Caco-2 (cell line): ENCODE measurements around the gene PRAF2. TPM values are rescaled to one million over a fixed set of nuclear protein-coding genes. Genes with fewer than 3 reads are reported as not detected.

ENCODE experiments used
- BruUV-seq: library from RNA; stranded (reverse); fragments of 400-500 nt; replicated peaks from 2 replicates; lab custom pipeline; 2021; lab: Mats Ljungman, UMichigan
- CTCF ChIA-PET: fragments of 300-600 bp; sonication (Branson Sonifier 250); formaldehyde crosslinking; loops from one replicate; lab custom pipeline; 2022; ENCODE audit warnings: antibody characterized with exemption; lab: Charles Lee
- POLR2A ChIA-PET: fragments of 300-600 bp; sonication (Branson Sonifier 250); formaldehyde crosslinking; loops from one replicate; lab custom pipeline; 2022; ENCODE audit warnings: antibody characterized with exemption; lab: Charles Lee
- DNase-seq, 2 experiments: peaks; one replicate each; pipeline versions ENCODE4 v3.0.0 to v3.0.0-alpha.2; 2020 to 2022
- H3K27me3 ChIP-seq: replicated peaks from 2 replicates; pipeline ENCODE4 v1.6.0; 2011; ENCODE audit warnings: low read length; ENCODE audit not compliant: control insufficient read depth, insufficient read depth
- H3K36me3 ChIP-seq: 2 replicates; pipeline ENCODE4 v1.5.1; 2011; ENCODE audit warnings: low read length; ENCODE audit not compliant: control insufficient read depth, insufficient read depth
- H3K4me1 ChIP-seq: fragments of 250-450 bp; sonication (Bioruptor Pico); 2 replicates; pipeline ENCODE4 v1.5.1; 2020; ENCODE audit warnings: mild to moderate bottlenecking
- H3K4me3 ChIP-seq: 2 replicates; pipeline ENCODE4 v1.5.1; 2011; ENCODE audit warnings: low read depth, mild to moderate bottlenecking, control low read depth, low read length
- H3K9me3 ChIP-seq: fragments of 250-450 bp; sonication (Bioruptor Pico); 2 replicates; pipeline ENCODE4 v1.5.1; 2020; ENCODE audit warnings: mild to moderate bottlenecking, moderate library complexity
- H3K27ac Mint-ChIP-seq: one replicate; pipeline ENCODE4 v1.8.0; 2022; ENCODE audit warnings: mixed read lengths; ENCODE audit not compliant: unreplicated experiment
- H3K27me3 Mint-ChIP-seq: one replicate; pipeline ENCODE4 v1.8.0; 2022; ENCODE audit warnings: mixed read lengths; ENCODE audit not compliant: insufficient read depth, unreplicated experiment
- H3K36me3 Mint-ChIP-seq: one replicate; pipeline ENCODE4 v1.8.0; 2022; ENCODE audit warnings: mild to moderate bottlenecking, mixed read lengths; ENCODE audit not compliant: insufficient read depth, unreplicated experiment
- H3K4me1 Mint-ChIP-seq: one replicate; pipeline ENCODE4 v1.8.0; 2022; ENCODE audit warnings: low read depth, mixed read lengths; ENCODE audit not compliant: unreplicated experiment
- H3K4me3 Mint-ChIP-seq: one replicate; pipeline ENCODE4 v1.8.0; 2022; ENCODE audit warnings: mild to moderate bottlenecking, moderate library complexity, mixed read lengths; ENCODE audit not compliant: unreplicated experiment
- H3K9me3 Mint-ChIP-seq: one replicate; pipeline ENCODE4 v1.8.0; 2022; ENCODE audit warnings: mixed read lengths; ENCODE audit not compliant: unreplicated experiment
- intact Hi-C: fragments of 100-400 bp; cut with micrococcal nuclease; formaldehyde crosslinking; loops from one replicate; pipeline ENCODE4 v1.10.0; 2022; ENCODE audit not compliant: unreplicated experiment
- total RNA-seq: library from RNA; stranded (reverse); gene quantifications from 2 replicates; pipeline ENCODE4 v1.2.3, GENCODE V29; 2022
- TF ChIP-seq, protein P1 (sequence below), 2 experiments: fragments of 200-600 bp in 1 of 2; IDR thresholded peaks; 1 replicate in 1 of 2; 2 replicates in 1 of 2; pipeline versions ENCODE4 v1.5.1 to v1.8.0; 2011 to 2022; ENCODE audit warnings: antibody characterized with exemption in 1 of 2, control low read depth in 1 of 2, inconsistent platforms in 1 of 2, low read depth in 1 of 2, low read length in 1 of 2, mild to moderate bottlenecking in 1 of 2, moderate library complexity in 1 of 2; ENCODE audit not compliant: insufficient read depth in 1 of 2, severe bottlenecking in 1 of 2, unreplicated experiment in 1 of 2

The PRAF2 gene
- total RNA-seq, 1 experiment from 2014 or later, result 5.4 TPM

DNA sequence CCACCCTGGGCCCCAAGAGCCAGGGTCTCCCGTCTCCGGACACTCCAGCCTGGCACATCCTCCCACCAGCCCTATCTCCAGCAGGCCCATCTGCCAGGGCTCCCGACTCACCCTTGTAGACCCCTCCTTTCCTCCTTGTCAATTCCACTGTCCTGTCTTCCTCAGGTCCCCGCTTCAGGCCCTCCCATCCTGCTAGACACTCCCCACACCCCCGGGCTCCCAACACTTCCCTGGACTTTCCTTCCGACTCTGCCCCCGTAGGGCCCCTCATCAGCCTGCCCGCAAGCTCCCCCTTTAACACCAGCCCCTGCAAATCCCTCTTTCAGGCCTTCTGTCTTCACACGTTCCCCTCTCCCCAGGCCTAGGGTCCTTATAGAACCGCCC, 1.1 kb downstream of the PRAF2 start:
- ChIA-PET CTCF (no interaction called here), POLR2A (interaction anchor here (0.7 kb wide), 1 partner anchor 19 kb away, joined by 3 read pairs; no protein-coding TSS in a partner anchor)
- H3K4me3 Mint-ChIP-seq, result peak overlapping the region; percentile 72
- peaks cover 17% of the 10 kb centered on the region for H3K36me3 Mint-ChIP-seq
- Histone ChIP-seq H3K27me3 (no peaks in the 10 kb centered on the region), H3K4me1 (no peaks in the 10 kb centered on the region), H3K9me3 (no peaks in the 10 kb centered on the region), H3K4me3 (no peak overlapping the region), H3K36me3 (no peaks in the 10 kb centered on the region)
- intact Hi-C loops, result no loop called here
- no TSS peak for BruUV-seq
- H3K27ac Mint-ChIP-seq, result no peak overlapping the region
- DNase-seq, result no peak
- H3K27me3 Mint-ChIP-seq, result no peaks in the 10 kb centered on the region
- H3K4me1 Mint-ChIP-seq, result peaks cover 9% of the 10 kb centered on the region
- TF ChIP-seq, protein P1, sequence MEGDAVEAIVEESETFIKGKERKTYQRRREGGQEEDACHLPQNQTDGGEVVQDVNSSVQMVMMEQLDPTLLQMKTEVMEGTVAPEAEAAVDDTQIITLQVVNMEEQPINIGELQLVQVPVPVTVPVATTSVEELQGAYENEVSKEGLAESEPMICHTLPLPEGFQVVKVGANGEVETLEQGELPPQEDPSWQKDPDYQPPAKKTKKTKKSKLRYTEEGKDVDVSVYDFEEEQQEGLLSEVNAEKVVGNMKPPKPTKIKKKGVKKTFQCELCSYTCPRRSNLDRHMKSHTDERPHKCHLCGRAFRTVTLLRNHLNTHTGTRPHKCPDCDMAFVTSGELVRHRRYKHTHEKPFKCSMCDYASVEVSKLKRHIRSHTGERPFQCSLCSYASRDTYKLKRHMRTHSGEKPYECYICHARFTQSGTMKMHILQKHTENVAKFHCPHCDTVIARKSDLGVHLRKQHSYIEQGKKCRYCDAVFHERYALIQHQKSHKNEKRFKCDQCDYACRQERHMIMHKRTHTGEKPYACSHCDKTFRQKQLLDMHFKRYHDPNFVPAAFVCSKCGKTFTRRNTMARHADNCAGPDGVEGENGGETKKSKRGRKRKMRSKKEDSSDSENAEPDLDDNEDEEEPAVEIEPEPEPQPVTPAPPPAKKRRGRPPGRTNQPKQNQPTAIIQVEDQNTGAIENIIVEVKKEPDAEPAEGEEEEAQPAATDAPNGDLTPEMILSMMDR (IDR thresholded peaks at IDR 0.05; ENCODE audit: insufficient read depth in 1 of 2, low read depth in 1 of 2, low read length in 1 of 2, severe bottlenecking in 1 of 2, unreplicated experiment in 1 of 2), result no peak
- H3K9me3 Mint-ChIP-seq, result no peaks in the 10 kb centered on the region

DNA sequence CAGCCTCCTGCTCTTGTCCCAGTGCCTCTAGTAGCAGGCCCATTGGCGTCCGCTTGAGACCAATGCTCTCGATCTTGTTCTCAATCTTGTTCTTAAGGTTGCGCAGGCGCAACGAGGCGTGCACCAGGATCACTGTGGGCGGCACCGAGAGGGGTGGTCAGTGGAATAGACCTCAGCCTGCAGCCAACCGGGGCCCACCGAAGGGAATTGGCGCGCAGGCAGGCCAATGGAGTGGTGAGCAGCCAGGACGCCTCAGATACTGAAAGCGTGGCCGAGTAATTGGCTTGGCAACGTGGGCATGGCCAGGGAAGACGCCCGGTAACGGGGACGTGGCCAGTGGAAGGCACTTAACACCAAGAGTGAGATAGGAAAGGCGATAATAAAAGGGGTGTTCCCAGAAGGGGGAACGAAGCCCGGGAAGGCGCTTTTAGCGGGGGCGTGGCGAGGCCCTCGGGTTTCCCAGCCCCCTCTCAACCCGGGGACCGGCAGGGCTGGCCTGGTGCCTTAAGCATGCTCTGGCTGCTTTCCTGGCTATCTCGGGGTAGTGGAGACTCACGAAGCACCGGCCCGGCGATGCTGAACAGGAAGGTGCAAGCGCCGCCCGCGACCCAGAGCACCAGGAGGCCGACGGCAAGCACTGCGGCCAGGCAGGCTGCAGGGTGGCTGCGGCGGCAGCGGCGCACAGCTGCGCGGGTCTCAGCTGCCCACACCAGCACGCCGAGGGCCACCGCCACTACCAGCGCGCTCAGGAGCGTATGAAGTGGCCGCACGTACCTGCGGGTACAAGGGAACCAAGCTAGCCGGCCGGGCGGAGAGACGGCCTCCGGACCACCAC, 1.7 kb downstream of the PRAF2 start:
- ChIA-PET CTCF (no interaction called here), POLR2A (interaction anchor here (0.7 kb wide), 1 partner anchor 19 kb away, joined by 3 read pairs; no protein-coding TSS in a partner anchor)
- no peaks in the 10 kb centered on the region for H3K36me3 ChIP-seq
- BruUV-seq, result no TSS peak
- Mint-ChIP-seq H3K4me3 (no peak overlapping the region), H3K36me3 (peaks cover 17% of the 10 kb centered on the region), H3K27ac (peak overlapping the region; percentile 71), H3K9me3 (no peaks in the 10 kb centered on the region), H3K4me1 (peaks cover 9% of the 10 kb centered on the region), H3K27me3 (no peaks in the 10 kb centered on the region)
- H3K4me3 ChIP-seq, result no peak overlapping the region
- H3K4me1 ChIP-seq, result no peaks in the 10 kb centered on the region
- no peaks in the 10 kb centered on the region for H3K27me3 ChIP-seq
- intact Hi-C loops, result no loop called here
- TF ChIP-seq, protein P1 (IDR thresholded peaks at IDR 0.05; ENCODE audit: insufficient read depth in 1 of 2, low read depth in 1 of 2, low read length in 1 of 2, severe bottlenecking in 1 of 2, unreplicated experiment in 1 of 2), result no peak
- DNase-seq, result no peak
- H3K9me3 ChIP-seq, result no peaks in the 10 kb centered on the region

DNA sequence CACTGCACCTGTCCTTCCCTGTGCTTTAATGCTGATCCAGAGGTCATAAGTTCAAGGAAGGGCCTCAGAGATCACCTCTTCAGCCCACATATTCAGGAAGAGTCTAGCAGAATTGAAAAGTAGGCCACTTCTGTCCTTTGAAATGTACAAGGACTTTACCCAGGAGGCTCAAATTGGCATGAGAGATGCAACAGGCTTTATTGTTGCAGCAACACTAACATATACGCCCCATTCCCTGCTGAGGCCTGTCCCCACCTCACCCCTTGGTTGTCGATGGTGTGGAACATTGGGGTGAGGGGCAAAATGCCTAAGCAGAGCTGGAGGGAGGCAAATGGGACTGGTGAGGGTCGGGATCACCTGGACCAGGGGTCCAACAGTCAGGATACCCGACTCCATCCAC, 2.8 kb downstream of the PRAF2 start:
- H3K27ac Mint-ChIP-seq, result peak overlapping the region; percentile 71
- H3K4me3 ChIP-seq, result no peak overlapping the region
- no peaks in the 10 kb centered on the region for H3K4me1 ChIP-seq
- H3K9me3 ChIP-seq, result no peaks in the 10 kb centered on the region
- ChIA-PET POLR2A (no interaction called here), CTCF (no interaction called here)
- peaks cover 9% of the 10 kb centered on the region for H3K4me1 Mint-ChIP-seq
- no peaks in the 10 kb centered on the region for H3K9me3 Mint-ChIP-seq
- no peaks in the 10 kb centered on the region for H3K27me3 Mint-ChIP-seq
- BruUV-seq, result no TSS peak
- peaks cover 17% of the 10 kb centered on the region for H3K36me3 Mint-ChIP-seq
- no peak overlapping the region for H3K4me3 Mint-ChIP-seq
- DNase-seq, result no peak
- no peaks in the 10 kb centered on the region for H3K27me3 ChIP-seq
- TF ChIP-seq, protein P1 (IDR thresholded peaks at IDR 0.05; ENCODE audit: insufficient read depth in 1 of 2, low read depth in 1 of 2, low read length in 1 of 2, severe bottlenecking in 1 of 2, unreplicated experiment in 1 of 2), result no peak
- intact Hi-C loops, result no loop called here
- H3K36me3 ChIP-seq, result no peaks in the 10 kb centered on the region
